GM18498 (cell line): Measurements from ENCODE around the gene MSX1.

Experiments
- ATAC-seq: cut with Tn5 transposase; IDR thresholded peaks from one replicate; pipeline ENCODE4 v1.9.1; 2021; ENCODE audit warnings: mild to moderate bottlenecking, moderate library complexity; ENCODE audit not compliant: unreplicated experiment

MSX1 gene

DNA sequence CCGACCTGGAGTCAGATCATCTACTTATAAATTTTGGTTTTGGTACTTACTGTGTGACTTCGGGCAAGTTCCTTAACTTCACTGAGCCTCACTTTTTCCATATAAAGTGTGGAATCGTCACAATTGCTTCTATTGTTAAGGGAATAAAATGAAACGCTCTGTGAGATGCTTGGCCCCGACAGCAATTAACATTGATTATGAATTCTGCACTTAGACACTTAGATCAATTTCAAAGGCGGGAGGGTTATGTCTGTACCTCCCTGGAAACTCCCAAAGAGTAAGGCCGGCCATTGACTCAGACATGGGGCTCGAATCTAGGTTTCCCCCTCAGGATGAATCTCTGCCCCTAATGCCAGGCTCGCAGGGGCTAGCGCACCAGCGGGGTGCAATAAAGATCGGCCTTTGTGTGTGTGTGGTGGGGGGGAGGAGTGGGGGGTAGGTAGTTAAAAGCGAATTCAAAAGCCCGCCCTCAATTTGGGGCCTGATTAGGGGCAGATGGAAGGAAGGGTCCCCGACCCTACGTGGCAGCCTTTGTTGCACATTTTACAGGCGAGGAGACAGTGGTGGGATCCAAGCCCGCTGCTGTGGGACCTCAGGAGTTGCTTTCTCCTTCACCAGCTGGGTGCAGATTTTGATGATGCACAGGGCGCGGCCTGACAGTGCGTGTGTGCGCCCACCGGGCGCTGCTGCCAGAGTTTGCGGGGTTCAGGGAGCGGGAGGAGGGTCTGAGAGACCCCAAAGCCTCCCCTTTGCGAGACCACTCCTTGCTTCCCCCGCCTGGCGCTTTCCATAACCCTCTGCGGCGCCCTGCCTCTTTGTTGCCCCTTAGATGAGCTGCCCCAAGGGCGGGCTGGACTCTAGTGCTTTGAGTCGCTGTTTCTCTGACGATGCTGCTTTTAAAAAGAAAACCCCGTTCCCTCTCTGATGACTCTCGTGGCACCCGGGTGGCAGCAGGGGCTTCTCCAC, 9.6 kb downstream of the MSX1 start:
- ATAC-seq, result no peak

DNA sequence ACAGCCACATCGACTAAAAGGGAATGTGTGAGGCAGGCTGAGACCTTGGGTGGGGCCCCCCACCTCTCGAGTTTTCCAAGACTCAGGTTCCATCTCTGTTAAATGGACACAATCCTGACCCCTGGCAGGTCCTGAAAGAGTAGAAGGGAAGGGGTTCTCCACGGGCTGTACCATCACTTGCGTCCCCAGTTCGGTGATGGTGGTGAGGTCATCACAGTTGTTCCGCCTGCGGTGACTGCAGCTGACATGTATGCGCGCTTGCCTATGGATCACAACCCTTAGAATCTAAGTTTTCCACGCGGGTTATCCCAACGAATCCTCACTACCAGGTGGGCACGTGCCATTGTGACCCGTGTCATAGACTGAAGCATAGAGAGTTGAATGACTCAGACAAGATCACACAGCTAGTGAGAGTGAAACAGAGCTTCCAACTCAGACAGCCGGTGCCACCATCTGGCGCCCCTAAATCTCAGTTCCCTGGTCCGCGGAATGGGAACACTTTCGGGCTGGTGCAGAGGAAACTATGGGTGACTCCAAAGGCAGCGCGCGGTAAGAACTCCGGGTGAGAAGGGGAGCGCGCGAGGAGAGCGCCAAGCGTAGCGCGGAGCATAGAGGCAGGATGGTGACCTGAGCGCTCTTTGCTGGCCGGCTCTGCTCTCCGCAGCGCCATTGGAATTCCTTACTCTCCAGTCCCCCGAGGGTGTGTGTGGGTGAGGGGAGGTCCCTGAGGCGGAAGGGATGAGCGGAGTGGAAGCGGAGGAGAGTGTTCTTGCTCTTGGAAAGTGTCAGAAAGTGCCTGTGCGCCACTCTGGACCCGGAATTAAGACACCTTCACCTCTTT, 10.5 kb downstream of the MSX1 start:
- ATAC-seq, result no peak

DNA sequence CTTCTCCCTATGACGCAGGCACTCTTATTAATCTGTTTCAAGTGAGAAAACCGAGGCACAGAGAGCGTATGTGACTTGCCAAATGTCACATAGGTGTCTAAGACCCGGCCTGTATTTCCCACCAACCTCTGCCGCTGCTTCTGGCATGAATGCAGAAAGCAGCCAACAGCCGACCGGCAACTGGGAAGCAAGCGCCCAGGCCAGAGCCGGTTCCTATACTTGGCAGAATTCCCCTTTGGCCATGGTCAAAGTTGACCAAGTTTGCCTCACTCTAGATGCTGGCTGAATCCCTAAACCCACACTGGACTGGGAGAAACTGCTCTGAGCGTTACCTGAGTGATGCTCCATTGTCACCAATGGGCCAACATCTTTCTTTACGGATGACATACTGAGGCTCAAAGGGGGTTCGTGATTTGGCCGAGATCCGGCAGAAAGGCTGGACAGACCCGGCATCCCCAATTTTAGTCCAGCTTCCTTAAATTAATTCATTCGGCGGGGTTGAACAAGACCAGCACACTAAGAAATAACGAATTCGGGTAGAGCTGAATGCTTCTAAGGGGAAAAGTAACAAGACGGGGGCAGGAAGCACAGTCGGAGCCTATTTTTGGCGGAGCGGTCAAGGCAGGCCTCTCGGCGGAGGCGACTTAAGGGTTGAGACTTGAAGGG, 11.2 kb downstream of the MSX1 start:
- no peak for ATAC-seq

DNA sequence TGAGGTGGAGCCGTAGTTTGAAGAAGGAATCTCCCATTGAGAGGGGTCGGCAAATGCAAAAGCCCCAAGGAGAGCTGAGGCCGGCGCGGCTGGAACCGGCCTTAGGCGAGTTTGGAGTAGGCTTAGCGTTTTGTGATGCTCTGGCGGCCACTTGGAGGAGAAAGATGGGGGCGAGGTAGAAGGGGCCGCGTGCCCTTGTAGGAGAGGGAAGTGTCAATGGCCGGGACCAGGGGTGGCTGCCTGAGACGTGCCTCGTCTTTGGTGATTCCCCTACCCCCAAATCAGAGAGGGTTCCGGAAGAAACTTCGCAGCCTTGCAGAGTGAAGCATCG, 11.7 kb downstream of the MSX1 start:
- ATAC-seq, result no peak

DNA sequence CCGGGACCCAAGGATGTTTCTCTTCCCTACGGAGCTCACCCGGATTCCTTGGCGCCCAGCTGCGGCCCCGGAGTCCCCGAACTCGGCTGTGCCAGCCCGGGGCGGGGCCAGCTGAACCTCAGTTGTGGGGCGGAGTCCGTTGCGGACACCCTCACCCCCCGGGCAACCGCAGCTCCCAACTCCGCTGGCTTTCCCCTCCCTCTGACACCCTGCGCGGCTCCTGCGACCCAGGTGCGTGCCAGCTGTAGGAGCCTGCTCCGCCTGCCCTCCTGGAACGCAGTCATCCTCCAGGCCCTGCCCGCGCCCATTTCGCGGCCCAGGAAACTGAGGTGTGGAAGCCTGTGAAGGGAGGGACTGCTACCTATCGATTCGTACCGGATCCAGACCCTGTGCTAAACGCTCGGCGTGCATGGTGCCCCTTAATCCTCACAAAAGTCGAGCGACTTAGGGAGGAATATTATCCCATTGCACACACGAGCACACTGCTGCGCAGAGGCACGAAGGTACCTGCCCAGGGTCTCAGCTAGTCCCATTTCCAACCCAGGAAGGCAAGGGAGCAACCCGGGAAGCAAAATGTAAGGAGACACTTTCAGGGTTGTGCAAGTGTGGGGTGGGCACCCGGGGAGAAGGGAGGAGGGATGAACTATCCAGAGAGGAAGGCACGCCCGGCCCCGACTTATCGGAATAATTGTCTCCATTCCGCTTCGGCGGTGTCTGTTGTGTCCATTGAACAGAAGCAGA, 12.3 kb downstream of the MSX1 start:
- ATAC-seq, result no peak

DNA sequence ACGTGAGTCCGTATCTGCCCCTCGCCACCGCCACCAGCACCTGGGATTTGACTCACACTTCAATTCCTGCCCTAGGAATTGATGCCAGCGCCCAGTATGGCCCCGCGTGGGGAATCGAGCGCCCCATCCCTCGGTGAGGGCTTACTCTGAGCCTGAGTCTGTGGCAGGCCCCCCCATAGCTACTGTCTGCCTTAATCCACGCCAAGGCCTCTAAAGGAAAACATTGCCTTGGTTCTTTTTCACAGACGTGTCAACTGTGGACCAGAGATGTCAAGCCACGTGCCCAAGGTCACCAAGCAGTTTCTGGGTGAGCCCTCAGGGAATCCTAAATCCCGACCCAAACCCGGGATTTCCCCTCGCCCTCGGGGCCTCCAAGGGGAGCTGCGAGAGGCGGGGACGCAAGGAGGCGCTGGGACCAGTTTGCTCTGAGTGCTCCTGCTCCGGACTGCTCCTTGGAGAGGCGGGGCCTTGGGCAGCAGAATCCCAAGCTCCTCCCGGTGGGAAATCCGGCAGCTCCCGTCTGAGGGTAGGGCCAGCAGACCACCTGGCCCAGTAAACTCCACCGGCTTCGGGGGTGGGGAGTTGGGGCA, 12.9 kb downstream of the MSX1 start:
- no peak for ATAC-seq

DNA sequence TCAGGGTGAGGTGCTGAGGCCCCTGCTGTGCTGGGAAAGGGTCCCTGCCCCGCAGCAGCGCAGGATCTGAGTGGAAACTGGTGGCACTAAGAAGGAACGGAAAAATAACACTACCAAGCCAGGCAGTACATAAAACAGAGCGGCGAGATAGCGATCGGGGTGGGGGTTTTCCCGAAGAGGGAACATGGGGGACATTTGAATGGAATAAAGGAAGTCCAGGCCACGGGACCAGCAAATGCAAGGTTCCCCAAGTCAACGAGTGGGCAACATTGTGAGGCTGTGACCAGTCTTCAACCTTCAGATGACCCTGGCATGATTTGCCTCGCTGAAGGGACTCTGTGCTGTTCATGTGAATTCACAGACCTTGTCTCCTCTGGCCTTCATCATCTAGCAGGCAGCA, 13.7 kb downstream of the MSX1 start:
- no peak for ATAC-seq

DNA sequence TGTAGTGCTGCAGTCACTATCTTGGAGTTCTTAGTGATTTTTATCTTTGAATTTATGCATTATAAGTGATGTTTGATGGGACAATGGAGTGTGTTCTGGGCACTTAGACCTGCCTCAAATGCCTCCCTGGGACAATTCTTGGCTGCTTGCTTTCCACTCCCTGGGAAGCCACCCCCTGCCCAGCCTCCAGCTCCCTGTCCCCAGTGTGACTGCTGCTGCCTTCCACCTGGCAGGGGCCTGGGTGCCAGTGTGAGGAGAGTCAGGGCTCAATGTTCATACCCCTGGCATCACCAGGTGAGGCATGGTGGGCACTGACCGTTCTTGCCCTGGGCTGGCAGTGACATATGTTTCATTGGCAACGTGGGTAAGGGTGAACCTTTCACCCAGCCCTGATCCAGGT, 14.8 kb downstream of the MSX1 start:
- no peak for ATAC-seq

DNA sequence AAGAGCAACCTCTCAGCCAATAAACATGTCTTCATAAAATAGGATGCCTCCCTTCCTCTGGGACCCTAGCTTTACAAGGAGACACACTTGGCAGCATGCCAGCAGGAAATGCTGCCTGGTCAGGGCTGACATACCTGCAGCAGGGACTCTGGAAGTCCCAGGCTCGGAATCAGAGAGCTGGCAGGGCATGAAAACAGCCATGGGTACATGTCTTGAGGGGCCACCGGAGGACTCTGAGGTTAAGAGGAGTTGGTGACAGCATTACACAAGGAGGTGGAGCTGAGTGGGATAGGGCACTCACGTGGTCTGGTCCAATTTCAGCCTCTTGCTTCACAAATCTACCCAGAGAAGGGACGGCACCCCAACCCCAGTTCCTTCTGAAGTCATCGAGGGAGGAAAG, 15.7 kb downstream of the MSX1 start:
- ATAC-seq, result no peak

DNA sequence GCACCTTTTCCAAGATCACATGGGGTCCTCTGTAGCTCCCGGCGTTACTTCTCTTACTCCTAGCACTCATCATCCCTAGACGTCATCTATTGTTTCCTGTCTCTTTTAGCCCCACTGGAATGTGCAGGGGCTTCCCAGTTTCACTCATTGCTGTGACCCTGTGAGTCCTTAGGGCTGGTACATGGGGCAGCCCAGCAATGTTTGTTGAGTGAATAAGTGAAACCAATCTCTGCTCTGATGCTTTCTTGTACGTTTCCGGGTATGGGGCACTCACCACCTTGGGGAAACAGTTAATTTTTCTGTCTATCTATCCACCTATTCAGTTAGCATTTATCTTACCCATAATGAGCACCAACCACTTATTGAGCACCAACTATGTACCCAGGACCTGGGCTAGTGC, 16.1 kb downstream of the MSX1 start:
- ATAC-seq, result no peak

DNA sequence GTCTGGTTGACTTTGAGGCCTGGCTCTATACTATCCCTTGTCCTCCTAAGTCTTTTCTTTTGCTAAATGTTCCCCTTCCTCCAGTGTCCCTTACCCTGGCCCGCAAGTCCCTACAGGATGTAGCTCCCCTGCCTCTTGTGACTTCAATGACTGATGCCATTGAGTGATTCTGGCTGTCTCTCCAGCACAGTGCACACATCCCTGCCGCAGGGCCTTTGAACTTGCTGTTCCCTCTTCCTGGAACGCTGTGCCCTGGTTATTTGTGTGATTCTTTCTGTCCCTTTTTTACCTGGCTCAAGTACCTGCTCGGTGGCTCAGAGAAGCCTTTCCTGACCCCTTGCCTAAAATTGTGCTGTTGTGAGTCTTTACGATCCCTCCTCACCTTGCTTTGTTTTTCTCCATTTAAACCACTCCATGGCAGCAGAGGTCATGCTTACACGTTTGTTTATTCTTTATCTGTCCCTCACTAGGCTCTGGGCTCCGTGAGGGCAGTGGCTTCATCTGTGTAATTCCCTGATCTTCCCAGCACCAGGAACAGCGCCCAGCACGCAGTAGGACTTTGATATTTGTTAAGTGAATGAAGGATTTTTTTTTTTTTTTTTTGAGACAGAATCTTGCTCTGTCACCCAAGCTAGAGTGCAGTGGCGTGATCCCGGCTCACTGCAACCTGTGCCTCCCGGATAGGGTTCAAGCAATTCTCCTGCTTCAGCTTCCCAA, 17.6 kb downstream of the MSX1 start:
- no peak for ATAC-seq

DNA sequence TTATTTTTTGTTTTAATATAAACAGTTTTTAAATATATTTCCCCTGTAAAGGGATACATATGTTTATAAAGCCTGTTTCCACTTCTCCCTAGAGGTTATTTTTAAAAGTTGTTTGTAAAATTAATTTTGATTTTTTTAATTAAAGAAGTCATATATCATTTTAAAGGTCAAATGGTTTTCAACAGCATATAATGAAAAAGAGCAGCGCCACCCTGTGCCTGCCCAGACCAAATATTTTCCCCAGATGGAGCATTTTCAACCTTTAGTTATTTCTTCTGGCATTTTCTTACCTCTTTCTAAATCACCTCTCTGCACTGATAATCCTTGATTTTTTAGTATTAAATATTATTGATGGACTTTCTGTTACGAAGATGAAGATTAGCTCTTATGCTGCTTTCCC, 21.0 kb downstream of the MSX1 start:
- ATAC-seq, result no peak

DNA sequence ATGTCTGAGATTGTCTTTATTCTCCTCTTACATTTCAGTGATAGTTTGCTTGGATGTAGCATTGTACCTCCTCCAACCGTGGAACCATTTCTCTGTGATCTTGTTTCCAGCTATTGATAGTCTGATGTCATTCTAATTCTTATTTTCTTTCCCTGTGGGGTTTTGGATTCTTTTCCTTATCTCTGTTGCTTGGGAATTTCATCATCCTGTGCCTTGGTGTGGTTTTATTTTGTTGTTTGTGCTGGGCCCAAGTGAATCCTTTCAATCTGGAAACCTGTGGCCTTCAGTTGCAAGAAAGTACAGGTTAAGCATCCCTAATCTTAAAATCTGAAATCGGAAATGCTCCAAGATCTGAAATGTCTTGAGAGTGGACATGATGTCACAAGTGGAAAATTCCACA, 22.0 kb downstream of the MSX1 start:
- no peak for ATAC-seq

DNA sequence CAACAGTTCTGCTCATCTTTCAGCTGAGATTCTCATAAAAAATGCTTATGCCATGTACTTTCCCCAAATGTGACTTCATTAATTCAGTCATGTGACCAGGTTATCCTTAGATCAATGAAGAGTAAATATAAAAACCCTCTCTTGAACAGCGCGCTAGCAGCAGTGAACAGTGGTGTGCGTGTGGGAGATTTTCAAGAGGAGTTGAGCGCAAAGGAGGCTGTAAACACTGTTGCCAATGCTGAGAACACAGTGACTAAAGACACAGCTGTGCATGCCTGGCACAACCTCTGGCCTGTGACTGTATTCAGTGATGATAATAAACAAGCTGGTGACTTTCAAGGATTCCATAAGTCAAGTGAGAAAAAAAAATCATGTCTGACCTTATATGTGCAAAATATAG, 25.1 kb downstream of the MSX1 start:
- ATAC-seq, result no peak

DNA sequence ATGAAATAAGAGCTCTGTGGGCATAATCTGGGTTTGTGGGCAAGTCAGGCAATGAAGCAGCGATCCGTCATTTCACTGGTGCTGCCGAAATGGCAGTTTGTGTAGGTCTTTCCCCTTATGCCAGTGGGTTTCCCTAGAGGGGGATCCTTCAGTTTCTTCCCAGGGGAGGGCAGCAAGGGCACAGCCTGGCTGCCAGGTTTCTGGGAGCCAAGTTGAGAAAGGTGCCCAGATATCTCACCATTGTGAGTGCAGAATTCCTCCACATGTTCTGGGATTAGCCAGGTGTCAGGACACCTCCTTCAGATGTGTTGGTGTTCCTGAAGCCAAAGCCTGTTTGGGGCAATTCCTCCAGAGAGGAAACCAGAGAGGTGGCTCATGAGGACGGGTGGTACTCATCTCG, 28.0 kb downstream of the MSX1 start:
- ATAC-seq, result no peak

DNA sequence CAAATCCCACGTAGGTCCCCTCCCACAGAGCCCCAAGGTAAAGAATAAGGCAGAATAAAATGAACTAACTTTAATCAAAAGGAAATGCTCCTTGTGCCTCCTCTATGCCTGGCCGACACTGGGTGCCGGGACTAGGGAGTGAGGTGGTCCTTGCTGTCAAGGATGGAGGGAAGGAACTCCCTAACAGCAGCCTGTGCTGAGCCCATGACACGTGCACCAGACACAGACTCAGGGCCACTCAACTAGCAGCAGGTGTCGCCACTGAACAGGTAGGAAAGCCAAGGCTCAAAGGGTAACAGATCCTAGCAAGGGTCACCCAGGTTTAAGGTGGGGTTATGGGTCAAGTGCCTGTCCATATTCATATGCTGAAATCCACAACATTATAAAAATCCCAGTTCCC, 29.2 kb downstream of the MSX1 start:
- no peak for ATAC-seq

DNA sequence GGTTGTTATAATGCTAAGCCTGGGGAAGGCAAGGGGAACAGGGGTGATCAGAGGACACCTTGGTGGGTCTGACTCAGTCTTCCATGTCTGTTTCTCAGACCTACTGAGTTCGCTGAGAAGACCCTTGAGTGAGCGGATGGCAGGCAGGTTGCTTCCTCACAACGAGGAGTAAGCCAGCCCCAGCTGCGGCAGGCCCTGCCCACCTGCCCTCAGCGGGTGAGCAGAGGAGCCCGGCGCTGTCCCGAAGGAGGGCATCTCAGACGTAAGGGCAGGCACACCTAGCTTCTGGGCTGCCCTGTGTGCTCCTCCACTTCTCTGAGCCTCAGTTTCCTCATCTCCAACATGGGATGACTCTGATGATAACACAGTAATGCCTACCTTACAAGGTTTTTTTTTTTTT, 30.3 kb downstream of the MSX1 start:
- no peak for ATAC-seq

DNA sequence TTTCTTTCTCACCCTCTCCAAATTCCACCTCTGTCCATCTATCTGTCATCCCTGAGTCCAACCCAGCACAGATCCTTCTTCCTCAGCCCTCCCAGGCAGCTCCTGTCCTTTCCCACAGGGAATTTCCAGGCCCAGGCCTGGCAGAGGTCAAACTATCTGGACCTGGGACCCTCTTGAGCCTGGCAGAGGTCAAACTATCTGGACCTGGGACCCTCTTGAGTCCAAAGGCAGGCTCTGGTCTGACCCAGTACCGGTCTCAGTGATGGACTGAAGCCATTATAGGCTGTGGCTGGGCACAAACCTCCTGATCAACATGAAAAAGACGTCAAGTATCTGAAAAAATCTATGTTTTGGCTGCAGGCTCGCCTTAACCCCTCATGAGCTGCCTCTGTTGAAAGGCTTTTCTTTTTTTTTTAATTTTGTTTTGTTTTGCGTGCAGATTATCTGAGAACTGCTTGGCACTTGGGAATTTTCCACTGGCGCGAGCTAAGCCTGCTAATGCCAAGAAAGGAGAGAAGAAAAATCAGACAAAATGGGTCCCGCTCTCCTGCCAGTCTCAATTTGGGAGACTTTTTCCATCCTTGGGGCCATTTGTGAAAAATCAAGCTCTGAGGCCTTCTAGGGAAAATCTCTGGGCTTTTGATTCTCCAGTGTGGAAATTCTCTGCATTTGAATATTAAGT, 31.2 kb downstream of the MSX1 start:
- no peak for ATAC-seq

DNA sequence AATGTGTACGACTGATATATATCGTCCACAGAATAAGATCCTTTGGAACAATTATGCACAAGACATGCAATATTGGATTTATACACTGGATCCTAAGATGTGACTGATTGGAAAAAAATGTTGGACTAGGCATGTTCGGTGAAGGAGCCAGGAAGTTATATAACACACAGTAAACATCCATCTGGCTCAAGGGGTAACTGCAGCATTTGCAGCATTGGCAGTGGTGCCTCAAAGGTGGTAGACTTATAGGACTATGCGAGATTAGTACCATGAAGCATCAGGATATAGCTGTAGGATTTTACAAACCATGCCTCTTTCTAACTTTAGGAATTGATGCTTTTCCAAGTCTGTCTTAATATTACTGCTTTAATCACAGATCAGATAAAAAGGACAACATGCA, 34.3 kb downstream of the MSX1 start:
- no peak for ATAC-seq
